ENCODE data around the gene MAGEB5.

DNA sequence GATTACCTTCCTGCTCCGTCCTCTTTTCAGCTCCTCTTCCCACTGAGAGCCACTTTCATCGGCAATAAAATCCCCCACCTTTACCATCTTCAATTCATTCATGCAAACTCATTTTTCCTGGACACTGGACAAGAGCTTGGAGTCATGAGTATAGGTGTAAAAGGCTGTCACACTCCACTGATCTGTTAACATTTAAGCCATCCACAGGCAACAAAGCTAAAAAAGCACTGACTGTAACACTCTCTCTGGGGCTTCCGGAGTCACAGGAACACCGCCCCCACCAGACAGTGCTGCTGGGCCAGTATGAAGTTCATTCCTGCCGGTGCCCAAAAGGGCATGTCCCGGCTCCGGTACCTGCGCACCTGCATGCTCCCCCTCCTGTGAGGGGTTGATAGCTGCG, 38.5 kb downstream of the MAGEB5 start:
- TF ChIP-seq POLR2AphosphoS5 (IDR thresholded peaks at IDR 0.05), result no peak
- TF ChIP-seq POLR2A (IDR thresholded peaks at IDR 0.05), result no peak
- TF ChIP-seq, protein P1, sequence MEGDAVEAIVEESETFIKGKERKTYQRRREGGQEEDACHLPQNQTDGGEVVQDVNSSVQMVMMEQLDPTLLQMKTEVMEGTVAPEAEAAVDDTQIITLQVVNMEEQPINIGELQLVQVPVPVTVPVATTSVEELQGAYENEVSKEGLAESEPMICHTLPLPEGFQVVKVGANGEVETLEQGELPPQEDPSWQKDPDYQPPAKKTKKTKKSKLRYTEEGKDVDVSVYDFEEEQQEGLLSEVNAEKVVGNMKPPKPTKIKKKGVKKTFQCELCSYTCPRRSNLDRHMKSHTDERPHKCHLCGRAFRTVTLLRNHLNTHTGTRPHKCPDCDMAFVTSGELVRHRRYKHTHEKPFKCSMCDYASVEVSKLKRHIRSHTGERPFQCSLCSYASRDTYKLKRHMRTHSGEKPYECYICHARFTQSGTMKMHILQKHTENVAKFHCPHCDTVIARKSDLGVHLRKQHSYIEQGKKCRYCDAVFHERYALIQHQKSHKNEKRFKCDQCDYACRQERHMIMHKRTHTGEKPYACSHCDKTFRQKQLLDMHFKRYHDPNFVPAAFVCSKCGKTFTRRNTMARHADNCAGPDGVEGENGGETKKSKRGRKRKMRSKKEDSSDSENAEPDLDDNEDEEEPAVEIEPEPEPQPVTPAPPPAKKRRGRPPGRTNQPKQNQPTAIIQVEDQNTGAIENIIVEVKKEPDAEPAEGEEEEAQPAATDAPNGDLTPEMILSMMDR (IDR thresholded peaks at IDR 0.05), result no peak

Data from suprapubic skin (tissue), 4 donors.